Astrocyte of the cerebellum (primary cell): ENCODE data around the gene DMRTA2.

ENCODE experiments used
- DNase-seq: peaks from one replicate; pipeline ENCODE4 v3.0.0-alpha.2; 2011; ENCODE audit warnings: low read depth
- H3K4me3 ChIP-seq: 2 replicates; pipeline ENCODE4 v1.5.1; 2011; ENCODE audit warnings: mild to moderate bottlenecking, low read depth, low read length, moderate library complexity
- in situ Hi-C: cut with HindIII; loops from 2 replicates; pipeline ENCODE4 v1.10.0; 2017; ENCODE audit warnings: low sequenced_read_pairs
- TF ChIP-seq, protein P1 (sequence below): IDR thresholded peaks from 2 replicates; pipeline ENCODE4 v1.5.1; 2012; ENCODE audit warnings: low read length, low read depth, moderate library complexity, mild to moderate bottlenecking; ENCODE audit errors: missing control alignments

The DMRTA2 gene

DNA sequence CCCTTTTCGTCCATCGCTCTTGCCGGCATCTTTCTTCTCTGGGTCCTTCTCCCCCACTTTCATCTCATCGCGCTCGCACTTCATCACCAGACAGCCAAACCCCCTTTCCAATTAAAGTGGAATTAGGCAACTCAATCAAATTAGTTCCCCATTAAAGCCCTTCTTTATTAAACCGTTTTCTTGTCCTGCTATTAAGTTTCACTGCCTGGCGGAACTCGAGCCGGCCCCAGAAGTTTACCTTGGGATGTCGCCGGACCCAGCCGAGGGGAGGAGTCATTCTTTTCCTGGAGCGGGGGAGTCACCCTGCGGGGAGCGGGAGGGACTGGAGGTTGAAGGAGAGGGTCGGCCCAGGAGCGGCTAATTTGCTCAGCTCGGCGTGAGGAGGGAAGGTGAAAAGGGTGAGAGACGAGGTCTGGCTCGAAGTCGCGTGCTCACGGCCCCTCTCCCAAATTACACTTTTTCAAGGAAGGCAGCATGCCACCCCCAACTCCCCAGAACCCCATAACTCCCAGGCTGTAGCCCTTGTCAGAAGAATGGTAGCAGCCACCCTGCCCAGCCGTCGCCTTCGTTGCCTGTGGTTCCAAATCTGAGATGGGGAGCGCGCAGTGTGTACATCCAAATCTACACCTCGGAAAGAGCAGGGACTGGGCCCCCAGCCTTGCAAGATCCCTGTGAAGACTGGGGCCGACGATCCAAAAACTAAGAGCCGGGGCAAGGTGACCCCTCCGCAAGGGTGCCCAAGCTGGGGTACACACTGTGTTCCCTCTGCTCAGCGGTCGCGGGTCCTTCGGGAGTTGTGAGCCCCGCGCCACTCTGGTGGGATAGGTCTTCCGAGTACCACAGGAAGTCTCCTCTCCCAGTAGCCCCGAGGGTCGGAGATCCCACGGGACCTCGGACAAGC lies 6.4 kb downstream of the DMRTA2 start:
- TF ChIP-seq, protein P1, sequence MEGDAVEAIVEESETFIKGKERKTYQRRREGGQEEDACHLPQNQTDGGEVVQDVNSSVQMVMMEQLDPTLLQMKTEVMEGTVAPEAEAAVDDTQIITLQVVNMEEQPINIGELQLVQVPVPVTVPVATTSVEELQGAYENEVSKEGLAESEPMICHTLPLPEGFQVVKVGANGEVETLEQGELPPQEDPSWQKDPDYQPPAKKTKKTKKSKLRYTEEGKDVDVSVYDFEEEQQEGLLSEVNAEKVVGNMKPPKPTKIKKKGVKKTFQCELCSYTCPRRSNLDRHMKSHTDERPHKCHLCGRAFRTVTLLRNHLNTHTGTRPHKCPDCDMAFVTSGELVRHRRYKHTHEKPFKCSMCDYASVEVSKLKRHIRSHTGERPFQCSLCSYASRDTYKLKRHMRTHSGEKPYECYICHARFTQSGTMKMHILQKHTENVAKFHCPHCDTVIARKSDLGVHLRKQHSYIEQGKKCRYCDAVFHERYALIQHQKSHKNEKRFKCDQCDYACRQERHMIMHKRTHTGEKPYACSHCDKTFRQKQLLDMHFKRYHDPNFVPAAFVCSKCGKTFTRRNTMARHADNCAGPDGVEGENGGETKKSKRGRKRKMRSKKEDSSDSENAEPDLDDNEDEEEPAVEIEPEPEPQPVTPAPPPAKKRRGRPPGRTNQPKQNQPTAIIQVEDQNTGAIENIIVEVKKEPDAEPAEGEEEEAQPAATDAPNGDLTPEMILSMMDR = no peak
- in situ Hi-C loops = no loop called here
- H3K4me3 ChIP-seq = no peak overlapping the region
- DNase-seq = no peak

DNA sequence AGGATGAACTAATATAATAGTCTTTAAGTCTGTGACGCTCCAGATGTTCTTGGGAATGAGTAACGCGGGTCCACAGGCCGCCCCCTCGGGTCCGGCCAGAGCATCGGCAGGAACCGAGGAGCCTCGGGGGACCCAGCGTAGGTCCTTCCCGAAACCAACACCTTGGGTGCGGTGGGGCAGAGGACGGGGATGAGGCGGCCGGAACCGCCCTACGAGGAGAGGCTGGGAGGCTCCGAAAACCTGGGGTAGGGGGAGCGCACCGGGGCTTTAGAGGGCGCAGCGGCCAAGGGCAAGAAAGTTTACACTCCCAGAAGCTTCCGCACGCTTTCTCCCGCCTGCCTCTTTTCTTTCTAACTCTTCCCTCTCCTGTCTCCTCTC lies 7.1 kb downstream of the DMRTA2 start:
- TF ChIP-seq, protein P1 = no peak
- no peak overlapping the region for H3K4me3 ChIP-seq
- in situ Hi-C loops = no loop called here
- DNase-seq = no peak

GRCh38 chr1:50415235-50416149 lies 7.8 kb downstream of the DMRTA2 start:
- TF ChIP-seq, protein P1 = no peak
- in situ Hi-C loops = no loop called here
- no peak overlapping the region for H3K4me3 ChIP-seq
- DNase-seq = no peak

DNA sequence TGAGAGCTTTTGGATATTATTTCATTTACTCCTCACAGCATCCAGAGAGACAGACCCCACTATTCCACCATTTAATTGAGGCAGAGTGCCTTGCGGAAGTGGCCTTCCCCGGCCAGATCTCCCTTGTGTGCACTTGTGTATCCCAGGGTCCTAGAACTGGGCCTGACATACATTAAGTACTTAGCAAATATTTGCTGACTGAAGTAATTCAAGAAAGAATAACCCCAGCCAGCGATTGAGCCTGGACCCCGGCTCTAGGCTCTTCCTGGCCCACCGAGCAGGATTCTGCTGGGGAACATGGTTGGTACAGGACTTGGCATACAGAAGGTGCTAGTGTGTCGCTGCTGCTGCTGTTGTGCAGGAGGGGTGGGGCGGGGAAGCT lies 8.4 kb downstream of the DMRTA2 start:
- TF ChIP-seq, protein P1 = no peak
- no peak for DNase-seq
- no peak overlapping the region for H3K4me3 ChIP-seq
- in situ Hi-C loops = no loop called here

GRCh38 chr1:50412813-50413476 lies 10.3 kb downstream of the DMRTA2 start:
- DNase-seq = no peak
- in situ Hi-C loops = no loop called here
- TF ChIP-seq, protein P1 = no peak
- H3K4me3 ChIP-seq = no peak overlapping the region

GRCh38 chr1:50405814-50406213 lies 17.4 kb downstream of the DMRTA2 start:
- no peak overlapping the region for H3K4me3 ChIP-seq
- TF ChIP-seq, protein P1 = no peak
- in situ Hi-C loops = no loop called here
- DNase-seq = no peak
